Hepatocyte (in vitro differentiated cells): ENCODE measurements around the gene MBTPS1.

Experiments used
- EZH2 ChIP-seq: fragments of 200-600 bp; sonication (generic); IDR thresholded peaks from 2 replicates; pipeline ENCODE4 v1.6.1; 2016; ENCODE audit warnings: antibody characterized with exemption, mild to moderate bottlenecking, borderline replicate concordance
- EZH2phosphoT487 ChIP-seq: fragments of 200-600 bp; sonication (generic); IDR thresholded peaks from one replicate; pipeline ENCODE4 v1.6.1; 2018; ENCODE audit warnings: antibody characterized with exemption, mild to moderate bottlenecking, low read depth, moderate library complexity; ENCODE audit not compliant: unreplicated experiment, severe bottlenecking

DNA sequence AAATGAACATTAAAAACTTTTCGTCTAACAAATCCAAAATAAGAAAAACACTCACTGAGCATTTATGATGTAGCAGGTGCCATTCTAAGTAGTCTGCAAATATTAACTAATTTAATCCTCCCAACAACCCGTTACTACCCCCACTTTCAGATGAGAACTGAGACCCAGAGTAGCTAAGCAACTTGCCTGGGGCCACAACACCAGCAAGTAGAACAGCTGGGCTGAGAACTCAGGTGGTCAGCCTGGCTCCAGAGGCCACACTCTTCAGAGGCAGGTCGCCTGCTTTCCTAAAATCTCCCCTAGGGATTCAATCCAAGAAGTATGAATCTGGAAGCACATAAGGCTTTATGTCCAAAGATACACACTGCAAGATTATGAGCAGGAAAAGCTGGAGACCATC lies 6.2 kb downstream of the MBTPS1 start:
- TF ChIP-seq EZH2phosphoT487 (no peak), EZH2 (no peak)
